ENCODE measurements around the gene DYRK4. TPM values are rescaled to one million over a fixed set of nuclear protein-coding genes. Genes with fewer than 3 reads are reported as not detected.
A peak's percentile ranks its signal among the peaks of the same experiment; 100 is the strongest.

The DYRK4 gene
- total and polyA plus RNA-seq, 2 of the 13 experiments (the other 11 are each of a cell fraction or from before 2014, with no cell fraction given) = 29.4 to 40.2 TPM

DNA sequence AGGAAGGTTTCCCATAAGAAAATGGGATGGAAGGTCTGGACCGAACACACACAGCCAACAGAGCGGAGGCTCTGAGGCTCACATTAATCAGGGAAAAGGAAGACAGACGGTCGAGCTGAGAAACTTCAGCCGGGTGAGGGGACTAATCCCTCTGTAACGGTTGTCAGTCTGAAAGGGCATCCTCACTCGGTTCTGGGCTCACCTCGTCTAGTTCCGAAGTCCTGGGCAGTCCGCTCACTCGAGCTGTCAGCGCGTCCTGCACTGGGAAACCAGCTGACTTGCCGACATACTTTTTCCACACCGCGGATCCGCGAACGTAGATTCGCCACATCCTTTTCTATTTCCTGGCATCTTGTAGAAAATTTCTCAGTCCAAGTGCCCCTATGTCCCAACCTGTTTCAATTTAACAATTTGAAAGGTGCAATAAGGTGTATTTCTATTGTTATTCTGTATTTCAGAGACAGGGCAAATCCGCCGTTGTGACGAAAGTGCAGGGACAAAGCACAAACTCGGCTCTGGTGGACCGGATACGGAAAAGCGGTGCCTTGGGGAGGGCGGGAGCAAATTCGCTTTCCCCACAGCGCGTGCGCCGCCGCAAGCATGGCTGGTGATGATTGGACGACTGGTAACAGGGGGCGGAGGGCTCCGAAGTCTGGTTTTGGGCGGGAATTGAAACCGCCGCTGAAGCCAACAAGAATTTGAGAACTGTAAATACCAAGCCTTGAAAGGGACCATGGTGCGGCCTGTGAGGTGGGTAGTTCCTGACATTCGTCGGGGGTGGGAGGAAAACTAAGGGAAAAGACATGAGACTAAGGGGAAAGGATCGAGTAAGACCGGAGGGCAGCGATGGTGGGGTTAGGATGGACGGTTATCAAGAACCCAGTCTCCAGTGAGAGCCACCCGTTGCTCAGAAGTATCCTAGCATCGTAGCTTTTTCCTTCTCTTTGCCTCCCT lies 23.5 kb upstream of the DYRK4 start, which contains the start of gene RAD51AP1 (continued):
- peak; percentile 73; the same call in 1 of the 2 replicates for TF ChIP-seq BRD4 (CRISPR knock-in tag; IDR thresholded peaks at IDR 0.05)
- TF ChIP-seq, protein P1, sequence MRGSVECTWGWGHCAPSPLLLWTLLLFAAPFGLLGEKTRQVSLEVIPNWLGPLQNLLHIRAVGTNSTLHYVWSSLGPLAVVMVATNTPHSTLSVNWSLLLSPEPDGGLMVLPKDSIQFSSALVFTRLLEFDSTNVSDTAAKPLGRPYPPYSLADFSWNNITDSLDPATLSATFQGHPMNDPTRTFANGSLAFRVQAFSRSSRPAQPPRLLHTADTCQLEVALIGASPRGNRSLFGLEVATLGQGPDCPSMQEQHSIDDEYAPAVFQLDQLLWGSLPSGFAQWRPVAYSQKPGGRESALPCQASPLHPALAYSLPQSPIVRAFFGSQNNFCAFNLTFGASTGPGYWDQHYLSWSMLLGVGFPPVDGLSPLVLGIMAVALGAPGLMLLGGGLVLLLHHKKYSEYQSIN (CRISPR knock-in tag; IDR thresholded peaks at IDR 0.05; ENCODE audit: borderline replicate concordance) = no peak
- no peak for TF ChIP-seq SSRP1 (CRISPR knock-in tag; IDR thresholded peaks at IDR 0.05)
- no peak for TF ChIP-seq ZNF577 (CRISPR knock-in tag; IDR thresholded peaks at IDR 0.05; ENCODE audit: borderline replicate concordance, low read depth)
- TF ChIP-seq, protein P2, sequence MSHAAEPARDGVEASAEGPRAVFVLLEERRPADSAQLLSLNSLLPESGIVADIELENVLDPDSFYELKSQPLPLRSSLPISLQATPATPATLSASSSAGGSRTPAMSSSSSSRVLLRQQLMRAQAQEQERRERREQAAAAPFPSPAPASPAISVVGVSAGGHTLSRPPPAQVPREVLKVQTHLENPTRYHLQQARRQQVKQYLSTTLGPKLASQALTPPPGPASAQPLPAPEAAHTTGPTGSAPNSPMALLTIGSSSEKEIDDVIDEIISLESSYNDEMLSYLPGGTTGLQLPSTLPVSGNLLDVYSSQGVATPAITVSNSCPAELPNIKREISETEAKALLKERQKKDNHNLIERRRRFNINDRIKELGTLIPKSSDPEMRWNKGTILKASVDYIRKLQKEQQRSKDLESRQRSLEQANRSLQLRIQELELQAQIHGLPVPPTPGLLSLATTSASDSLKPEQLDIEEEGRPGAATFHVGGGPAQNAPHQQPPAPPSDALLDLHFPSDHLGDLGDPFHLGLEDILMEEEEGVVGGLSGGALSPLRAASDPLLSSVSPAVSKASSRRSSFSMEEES (CRISPR knock-in tag; IDR thresholded peaks at IDR 0.05) = no peak
- no peak for TF ChIP-seq ZNF549 (CRISPR knock-in tag; IDR thresholded peaks at IDR 0.05)
- no peak for TF ChIP-seq ZNF207 (IDR thresholded peaks at IDR 0.05; ENCODE audit: borderline replicate concordance)
- TF ChIP-seq DMAP1 (CRISPR knock-in tag; IDR thresholded peaks at IDR 0.05) = peak; percentile 85; the same call in 1 of the 2 replicates
- TF ChIP-seq, protein P3, sequence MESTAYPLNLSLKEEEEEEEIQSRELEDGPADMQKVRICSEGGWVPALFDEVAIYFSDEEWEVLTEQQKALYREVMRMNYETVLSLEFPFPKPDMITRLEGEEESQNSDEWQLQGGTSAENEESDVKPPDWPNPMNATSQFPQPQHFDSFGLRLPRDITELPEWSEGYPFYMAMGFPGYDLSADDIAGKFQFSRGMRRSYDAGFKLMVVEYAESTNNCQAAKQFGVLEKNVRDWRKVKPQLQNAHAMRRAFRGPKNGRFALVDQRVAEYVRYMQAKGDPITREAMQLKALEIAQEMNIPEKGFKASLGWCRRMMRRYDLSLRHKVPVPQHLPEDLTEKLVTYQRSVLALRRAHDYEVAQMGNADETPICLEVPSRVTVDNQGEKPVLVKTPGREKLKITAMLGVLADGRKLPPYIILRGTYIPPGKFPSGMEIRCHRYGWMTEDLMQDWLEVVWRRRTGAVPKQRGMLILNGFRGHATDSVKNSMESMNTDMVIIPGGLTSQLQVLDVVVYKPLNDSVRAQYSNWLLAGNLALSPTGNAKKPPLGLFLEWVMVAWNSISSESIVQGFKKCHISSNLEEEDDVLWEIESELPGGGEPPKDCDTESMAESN (CRISPR knock-in tag; conservative IDR thresholded peaks at IDR 0.05) = peak; percentile 67; the same call in 1 of the 2 replicates
- no peak for TF ChIP-seq ZNF607 (CRISPR knock-in tag; IDR thresholded peaks at IDR 0.05; ENCODE audit: borderline replicate concordance)
- TF ChIP-seq RBM39 (IDR thresholded peaks at IDR 0.05; ENCODE audit: low read depth, low read length, poor library complexity, severe bottlenecking) = no peak
- TF ChIP-seq MTF1 (CRISPR knock-in tag; IDR thresholded peaks at IDR 0.05) = no peak
- TF ChIP-seq FOXA3 (CRISPR knock-in tag; IDR thresholded peaks at IDR 0.05) = 0 out of 2 replicates have a peak, but pooled peaks have one; percentile 26
- TF ChIP-seq CHD2 (IDR thresholded peaks at IDR 0.05; ENCODE audit: low read depth, low read length) = no peak
- no peak for TF ChIP-seq ZKSCAN8 (CRISPR knock-in tag; IDR thresholded peaks at IDR 0.05; ENCODE audit: borderline replicate concordance)
- no peak for TF ChIP-seq ETV5 (CRISPR knock-in tag; IDR thresholded peaks at IDR 0.05; ENCODE audit: borderline replicate concordance)
- TF ChIP-seq TBP (CRISPR knock-in tag; IDR thresholded peaks at IDR 0.05) = no peak
- no peak; the same call in 1 of the 2 replicates for TF ChIP-seq MYC (CRISPR knock-in tag; IDR thresholded peaks at IDR 0.05; ENCODE audit: borderline replicate concordance)
- TF ChIP-seq REL (CRISPR knock-in tag; conservative IDR thresholded peaks at IDR 0.05) = 0 out of 2 replicates have a peak, but pooled peaks have one; percentile 54
- TF ChIP-seq MAFF (IDR thresholded peaks at IDR 0.05; ENCODE audit: low read depth, low read length) = peak; percentile 47; the same call in 1 of the 2 replicates
- TF ChIP-seq SP1 (IDR thresholded peaks at IDR 0.05) = no peak
- TF ChIP-seq SP1 (CRISPR knock-in tag; IDR thresholded peaks at IDR 0.05) = peak; percentile 75
- TF ChIP-seq ZNF703 (CRISPR knock-in tag; IDR thresholded peaks at IDR 0.05; ENCODE audit: borderline replicate concordance) = no peak
- TF ChIP-seq, protein P4, sequence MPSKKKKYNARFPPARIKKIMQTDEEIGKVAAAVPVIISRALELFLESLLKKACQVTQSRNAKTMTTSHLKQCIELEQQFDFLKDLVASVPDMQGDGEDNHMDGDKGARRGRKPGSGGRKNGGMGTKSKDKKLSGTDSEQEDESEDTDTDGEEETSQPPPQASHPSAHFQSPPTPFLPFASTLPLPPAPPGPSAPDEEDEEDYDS (CRISPR knock-in tag; IDR thresholded peaks at IDR 0.05) = no peak
- TF ChIP-seq NR2C2 (CRISPR knock-in tag; IDR thresholded peaks at IDR 0.05; ENCODE audit: borderline replicate concordance) = peak; percentile 84; the same call in 1 of the 2 replicates
- TF ChIP-seq, protein P5, sequence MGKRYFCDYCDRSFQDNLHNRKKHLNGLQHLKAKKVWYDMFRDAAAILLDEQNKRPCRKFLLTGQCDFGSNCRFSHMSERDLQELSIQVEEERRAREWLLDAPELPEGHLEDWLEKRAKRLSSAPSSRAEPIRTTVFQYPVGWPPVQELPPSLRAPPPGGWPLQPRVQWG (CRISPR knock-in tag; IDR thresholded peaks at IDR 0.05; ENCODE audit: borderline replicate concordance, low read depth) = no peak
